GM23338 (cell line): Measurements from ENCODE around the gene ZNRF2.

Experiments
- POLR2AphosphoS5 ChIP-seq: IDR thresholded peaks from 2 replicates; pipeline ENCODE4 v1.6.1; 2016; ENCODE audit warnings: antibody characterized with exemption, low read depth
- TF ChIP-seq, protein P1 (sequence below): IDR thresholded peaks from one replicate; pipeline ENCODE4 v1.6.1; 2018; ENCODE audit warnings: antibody characterized with exemption; ENCODE audit not compliant: unreplicated experiment
- TF ChIP-seq, protein P2 (sequence below), 2 experiments: fragments of 200-600 bp in 1 of 2; sonication (generic) in 1 of 2; conservative IDR thresholded peaks; 2 replicates each; pipeline versions ENCODE4 v1.5.1 to v1.6.1; 2016 to 2017; ENCODE audit warnings: antibody characterized with exemption in 2 of 2, low read depth in 2 of 2, mild to moderate bottlenecking in 2 of 2, moderate library complexity in 1 of 2

DNA sequence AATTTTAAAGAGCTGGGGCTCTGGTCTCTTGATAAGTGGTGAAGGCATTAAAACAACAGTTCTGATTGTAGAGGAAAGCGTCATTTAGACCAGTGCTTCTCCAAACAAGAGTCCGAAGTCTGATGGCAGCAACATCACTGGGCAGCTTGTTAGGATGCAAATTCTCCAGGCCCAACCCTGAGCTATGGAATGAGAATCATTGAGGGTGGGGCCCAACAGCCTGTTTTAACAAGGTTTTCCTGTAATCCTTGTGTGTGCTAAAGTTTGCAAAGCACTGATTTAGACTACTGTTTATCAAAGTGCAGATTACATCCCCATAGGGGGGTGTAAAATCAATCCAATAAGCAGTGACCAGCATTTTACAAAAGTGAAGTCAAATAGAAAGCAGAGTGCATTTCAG is 2.6 kb upstream of the ZNRF2 start:
- TF ChIP-seq, protein P1, sequence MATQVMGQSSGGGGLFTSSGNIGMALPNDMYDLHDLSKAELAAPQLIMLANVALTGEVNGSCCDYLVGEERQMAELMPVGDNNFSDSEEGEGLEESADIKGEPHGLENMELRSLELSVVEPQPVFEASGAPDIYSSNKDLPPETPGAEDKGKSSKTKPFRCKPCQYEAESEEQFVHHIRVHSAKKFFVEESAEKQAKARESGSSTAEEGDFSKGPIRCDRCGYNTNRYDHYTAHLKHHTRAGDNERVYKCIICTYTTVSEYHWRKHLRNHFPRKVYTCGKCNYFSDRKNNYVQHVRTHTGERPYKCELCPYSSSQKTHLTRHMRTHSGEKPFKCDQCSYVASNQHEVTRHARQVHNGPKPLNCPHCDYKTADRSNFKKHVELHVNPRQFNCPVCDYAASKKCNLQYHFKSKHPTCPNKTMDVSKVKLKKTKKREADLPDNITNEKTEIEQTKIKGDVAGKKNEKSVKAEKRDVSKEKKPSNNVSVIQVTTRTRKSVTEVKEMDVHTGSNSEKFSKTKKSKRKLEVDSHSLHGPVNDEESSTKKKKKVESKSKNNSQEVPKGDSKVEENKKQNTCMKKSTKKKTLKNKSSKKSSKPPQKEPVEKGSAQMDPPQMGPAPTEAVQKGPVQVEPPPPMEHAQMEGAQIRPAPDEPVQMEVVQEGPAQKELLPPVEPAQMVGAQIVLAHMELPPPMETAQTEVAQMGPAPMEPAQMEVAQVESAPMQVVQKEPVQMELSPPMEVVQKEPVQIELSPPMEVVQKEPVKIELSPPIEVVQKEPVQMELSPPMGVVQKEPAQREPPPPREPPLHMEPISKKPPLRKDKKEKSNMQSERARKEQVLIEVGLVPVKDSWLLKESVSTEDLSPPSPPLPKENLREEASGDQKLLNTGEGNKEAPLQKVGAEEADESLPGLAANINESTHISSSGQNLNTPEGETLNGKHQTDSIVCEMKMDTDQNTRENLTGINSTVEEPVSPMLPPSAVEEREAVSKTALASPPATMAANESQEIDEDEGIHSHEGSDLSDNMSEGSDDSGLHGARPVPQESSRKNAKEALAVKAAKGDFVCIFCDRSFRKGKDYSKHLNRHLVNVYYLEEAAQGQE = no peak
- TF ChIP-seq, protein P2, sequence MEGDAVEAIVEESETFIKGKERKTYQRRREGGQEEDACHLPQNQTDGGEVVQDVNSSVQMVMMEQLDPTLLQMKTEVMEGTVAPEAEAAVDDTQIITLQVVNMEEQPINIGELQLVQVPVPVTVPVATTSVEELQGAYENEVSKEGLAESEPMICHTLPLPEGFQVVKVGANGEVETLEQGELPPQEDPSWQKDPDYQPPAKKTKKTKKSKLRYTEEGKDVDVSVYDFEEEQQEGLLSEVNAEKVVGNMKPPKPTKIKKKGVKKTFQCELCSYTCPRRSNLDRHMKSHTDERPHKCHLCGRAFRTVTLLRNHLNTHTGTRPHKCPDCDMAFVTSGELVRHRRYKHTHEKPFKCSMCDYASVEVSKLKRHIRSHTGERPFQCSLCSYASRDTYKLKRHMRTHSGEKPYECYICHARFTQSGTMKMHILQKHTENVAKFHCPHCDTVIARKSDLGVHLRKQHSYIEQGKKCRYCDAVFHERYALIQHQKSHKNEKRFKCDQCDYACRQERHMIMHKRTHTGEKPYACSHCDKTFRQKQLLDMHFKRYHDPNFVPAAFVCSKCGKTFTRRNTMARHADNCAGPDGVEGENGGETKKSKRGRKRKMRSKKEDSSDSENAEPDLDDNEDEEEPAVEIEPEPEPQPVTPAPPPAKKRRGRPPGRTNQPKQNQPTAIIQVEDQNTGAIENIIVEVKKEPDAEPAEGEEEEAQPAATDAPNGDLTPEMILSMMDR (conservative IDR thresholded peaks at IDR 0.05; ENCODE audit: low read depth in 2 of 2) = no peak
- TF ChIP-seq POLR2AphosphoS5 = no peak
